Vagina (tissue), 2 donors: Measurements from ENCODE around the gene SYTL3.

ENCODE experiments used
- POLR2A ChIP-seq, 2 donors: fragments of 450-650 bp; IDR thresholded peaks; one replicate each; pipeline ENCODE4 v1.6.1; 2017; ENCODE audit warnings: antibody characterized with exemption in 2 of 2, mild to moderate bottlenecking in 2 of 2, moderate library complexity in 2 of 2
- POLR2AphosphoS5 ChIP-seq, 2 donors: sonication (generic); formaldehyde crosslinking; IDR thresholded peaks; one replicate each; pipeline ENCODE4 v1.9.0; 2017; ENCODE audit warnings: antibody characterized with exemption in 2 of 2, mild to moderate bottlenecking in 2 of 2, low read depth in 1 of 2; ENCODE audit not compliant: insufficient read depth in 1 of 2
- TF ChIP-seq, protein P1 (sequence below), 3 experiments: fragments of 450-650 bp in 2 of 3; fragments of 200-600 bp in 1 of 3; sonication (generic) in 1 of 3; IDR thresholded peaks; one replicate each; pipeline ENCODE4 v1.5.1; 2017 to 2019; ENCODE audit warnings: antibody characterized with exemption in 3 of 3, mild to moderate bottlenecking in 2 of 3, moderate library complexity in 2 of 3

- TF ChIP-seq, protein P1, sequence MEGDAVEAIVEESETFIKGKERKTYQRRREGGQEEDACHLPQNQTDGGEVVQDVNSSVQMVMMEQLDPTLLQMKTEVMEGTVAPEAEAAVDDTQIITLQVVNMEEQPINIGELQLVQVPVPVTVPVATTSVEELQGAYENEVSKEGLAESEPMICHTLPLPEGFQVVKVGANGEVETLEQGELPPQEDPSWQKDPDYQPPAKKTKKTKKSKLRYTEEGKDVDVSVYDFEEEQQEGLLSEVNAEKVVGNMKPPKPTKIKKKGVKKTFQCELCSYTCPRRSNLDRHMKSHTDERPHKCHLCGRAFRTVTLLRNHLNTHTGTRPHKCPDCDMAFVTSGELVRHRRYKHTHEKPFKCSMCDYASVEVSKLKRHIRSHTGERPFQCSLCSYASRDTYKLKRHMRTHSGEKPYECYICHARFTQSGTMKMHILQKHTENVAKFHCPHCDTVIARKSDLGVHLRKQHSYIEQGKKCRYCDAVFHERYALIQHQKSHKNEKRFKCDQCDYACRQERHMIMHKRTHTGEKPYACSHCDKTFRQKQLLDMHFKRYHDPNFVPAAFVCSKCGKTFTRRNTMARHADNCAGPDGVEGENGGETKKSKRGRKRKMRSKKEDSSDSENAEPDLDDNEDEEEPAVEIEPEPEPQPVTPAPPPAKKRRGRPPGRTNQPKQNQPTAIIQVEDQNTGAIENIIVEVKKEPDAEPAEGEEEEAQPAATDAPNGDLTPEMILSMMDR (IDR thresholded peaks at IDR 0.05): no peak
- TF ChIP-seq POLR2A (IDR thresholded peaks at IDR 0.05) (no peak), POLR2AphosphoS5 (IDR thresholded peaks at IDR 0.05; ENCODE audit: insufficient read depth in 1 of 2, low read depth in 1 of 2) (no peak)
These were observed 6.0 kb upstream of the SYTL3 start for GRCh38 chr6:158643836-158644230.
